Activated naive CD8-positive, alpha-beta T cell treated with anti-CD3 and anti-CD28 coated beads, Interleukin-2, amount 10 ng/mL, durations not matched to agents 7 days and 5 days (primary cell): ENCODE results near the gene PIP5K1B. TPM values are rescaled to one million over a fixed set of nuclear protein-coding genes. Genes with fewer than 3 reads are reported as not detected.
A peak's percentile ranks its signal among the peaks of the same experiment; 100 is the strongest.

Experiments
- ATAC-seq: fragments of 150-1000 bp; cut with Tn5 transposase; one replicate; pipeline ENCODE4 v1.10.0; 2021; ENCODE audit warnings: low read depth, moderate library complexity
- POLR2A ChIA-PET: fragments of 350-600 bp; sonication (Branson Sonifier 250); formaldehyde crosslinking; loops from one replicate; lab custom pipeline; 2021; ENCODE audit warnings: antibody characterized with exemption; lab: Charles Lee
- DNase-seq: peaks from one replicate; pipeline ENCODE4 v3.0.0; 2021
- H3K27ac Mint-ChIP-seq: one replicate; pipeline ENCODE4 v1.8.0; 2022; ENCODE audit warnings: mild to moderate bottlenecking, mixed read lengths
- H3K27me3 Mint-ChIP-seq: one replicate; pipeline ENCODE4 v1.8.0; 2022; ENCODE audit warnings: mild to moderate bottlenecking, moderate library complexity, mixed read lengths
- H3K36me3 Mint-ChIP-seq: one replicate; pipeline ENCODE4 v1.8.0; 2021; ENCODE audit warnings: mild to moderate bottlenecking, mixed read lengths
- H3K4me1 Mint-ChIP-seq: one replicate; pipeline ENCODE4 v1.8.0; 2021; ENCODE audit warnings: mixed read lengths
- H3K4me3 Mint-ChIP-seq: one replicate; pipeline ENCODE4 v1.8.0; 2022; ENCODE audit warnings: mild to moderate bottlenecking, moderate library complexity, mixed read lengths
- H3K9me3 Mint-ChIP-seq: one replicate; pipeline ENCODE4 v1.8.0; 2021; ENCODE audit warnings: mixed read lengths
- total RNA-seq, 2 experiments: library from RNA; stranded (reverse); gene quantifications; one replicate each; pipeline ENCODE4 v1.2.3, GENCODE V29; 2021

PIP5K1B gene
- total RNA-seq, 2 experiments from 2014 or later = 0.36 TPM; not detected in 1

DNA sequence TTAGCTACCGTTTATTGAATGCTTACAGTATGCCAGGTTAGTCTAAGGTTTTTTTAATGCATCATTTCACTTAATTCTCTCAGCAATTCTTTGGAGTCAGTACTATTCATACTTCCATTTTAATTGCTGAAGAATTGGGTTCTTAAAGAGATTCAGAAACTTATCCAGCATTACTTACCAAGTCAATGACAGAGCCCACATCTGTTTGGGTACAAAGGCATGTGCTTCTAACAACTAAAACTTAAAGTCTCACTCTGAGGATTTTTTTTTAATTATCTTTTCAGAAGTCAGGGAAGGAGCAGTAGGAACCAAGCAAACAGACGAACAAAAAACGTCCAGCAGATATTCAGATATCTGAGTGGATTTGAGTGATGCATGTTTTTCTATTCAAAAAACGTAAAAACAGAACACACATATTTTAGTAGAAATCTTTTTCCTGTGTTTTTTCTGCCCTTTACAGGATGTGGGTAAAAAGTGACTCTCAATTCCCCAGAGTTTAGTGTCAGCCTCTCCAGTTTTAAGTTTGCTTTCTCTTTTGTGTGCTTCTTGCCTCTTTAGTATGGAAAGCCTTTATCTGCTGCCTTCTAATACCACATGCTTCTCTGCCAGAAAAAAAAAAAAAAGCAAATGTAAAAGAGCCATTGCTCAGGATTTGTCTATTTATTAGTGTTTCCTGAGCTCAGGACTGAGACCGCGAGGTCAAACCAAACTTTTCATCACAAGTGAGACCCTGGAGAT lies 190.9 kb downstream of the PIP5K1B start:
- Mint-ChIP-seq H3K27ac (peak overlapping the region; percentile 80), H3K4me1 (peaks cover 21% of the 10 kb centered on the region), H3K36me3 (peaks cover 3% of the 10 kb centered on the region), H3K27me3 (peaks cover 5% of the 10 kb centered on the region), H3K9me3 (no peaks in the 10 kb centered on the region), H3K4me3 (peak overlapping the region; percentile 59)
- DNase-seq = no peak
- peak; percentile 94 for ATAC-seq
- POLR2A ChIA-PET = interaction anchor here (0.6 kb wide), 1 partner anchor 221 kb away, joined by 3 read pairs; no protein-coding TSS in a partner anchor

DNA sequence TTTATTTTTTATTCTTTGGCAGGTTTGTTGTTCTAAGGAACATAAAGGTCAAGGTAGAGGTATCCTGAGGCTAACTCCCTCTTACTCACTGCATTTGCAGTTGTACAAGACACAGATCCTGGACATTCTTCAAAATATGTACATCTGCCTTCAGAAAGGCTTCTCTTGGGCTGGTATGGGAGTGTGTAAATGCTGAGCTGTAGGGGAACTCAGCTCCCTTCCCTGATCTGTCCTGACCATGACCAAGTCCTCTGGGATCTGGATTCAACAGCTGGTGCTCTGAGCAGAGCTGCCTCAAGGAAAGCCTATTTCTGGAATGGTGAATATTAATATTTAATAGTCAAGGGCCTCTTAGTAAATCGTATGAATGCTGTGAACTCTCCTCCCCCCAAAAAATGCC lies 191.4 kb downstream of the PIP5K1B start:
- ATAC-seq (peak; percentile 37), DNase-seq (no peak)
- Mint-ChIP-seq H3K4me3 (peak overlapping the region; percentile 59), H3K9me3 (no peaks in the 10 kb centered on the region), H3K4me1 (peaks cover 21% of the 10 kb centered on the region), H3K27me3 (peaks cover 5% of the 10 kb centered on the region), H3K36me3 (peaks cover 3% of the 10 kb centered on the region), H3K27ac (peak overlapping the region; percentile 80)
- POLR2A ChIA-PET = no interaction called here

DNA sequence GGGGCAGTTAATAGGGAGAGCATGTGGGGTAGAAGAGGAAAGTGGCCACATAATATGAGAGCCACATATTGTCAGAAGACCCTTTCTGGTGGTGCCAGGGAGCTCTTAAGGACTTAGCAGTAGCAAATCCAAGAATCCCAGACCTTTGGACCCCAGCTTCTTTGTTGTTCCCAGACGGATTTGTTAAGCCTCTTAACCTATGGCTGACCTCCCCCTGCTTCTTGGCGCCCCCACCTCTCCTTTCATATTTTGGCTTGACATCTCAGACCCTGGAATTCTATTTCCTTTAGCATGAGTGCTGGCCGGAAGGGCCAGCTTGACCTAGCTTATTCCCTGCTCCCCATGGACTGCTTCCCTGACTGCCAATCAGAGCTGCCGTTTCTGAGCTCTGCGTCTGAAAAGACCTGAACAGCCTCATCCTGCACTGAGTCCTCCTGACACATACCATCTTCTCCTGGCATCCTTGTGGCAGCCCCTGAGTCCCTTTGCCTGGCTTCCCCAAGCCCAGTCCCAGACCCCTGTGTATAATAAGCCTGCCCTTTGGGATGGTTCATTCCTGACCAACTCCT lies 192.6 kb downstream of the PIP5K1B start:
- POLR2A ChIA-PET = no interaction called here
- peaks cover 3% of the 10 kb centered on the region for H3K36me3 Mint-ChIP-seq

DNA sequence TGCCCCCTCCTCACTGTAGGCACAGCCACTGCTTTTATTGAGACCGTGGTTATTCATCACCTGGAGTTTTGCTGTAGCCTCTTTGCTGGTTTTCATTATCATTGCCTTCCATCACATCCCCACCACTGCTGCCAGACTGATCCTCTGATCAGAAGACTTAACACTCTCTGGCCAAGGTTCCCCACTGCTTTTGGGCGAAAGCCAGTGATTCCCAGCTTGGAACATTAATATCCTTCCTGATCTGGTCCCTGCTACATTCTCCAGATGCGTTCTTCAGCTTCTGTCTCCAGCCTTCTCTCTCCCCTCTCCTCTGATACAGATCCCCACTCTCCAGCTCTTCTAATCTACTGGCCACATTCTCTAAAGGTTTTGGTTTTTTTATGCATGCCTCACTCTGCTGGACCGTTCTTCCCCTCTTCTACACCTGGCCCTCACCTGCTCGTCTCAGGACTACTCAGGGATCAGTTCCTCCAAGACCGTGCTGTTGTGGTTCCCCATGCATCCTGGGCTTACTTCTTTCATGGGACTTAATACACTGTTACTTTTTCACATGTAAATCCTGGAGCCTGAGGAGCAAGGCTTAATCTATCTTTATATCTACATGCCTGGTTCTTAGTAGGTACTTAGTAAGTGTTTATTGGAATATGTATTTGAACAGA lies 193.9 kb downstream of the PIP5K1B start:
- peaks cover 21% of the 10 kb centered on the region for H3K4me1 Mint-ChIP-seq

More for the DNA sequence above, 192.6 kb downstream of the PIP5K1B start:
- Mint-ChIP-seq H3K27me3 (peaks cover 5% of the 10 kb centered on the region), H3K9me3 (no peaks in the 10 kb centered on the region), H3K27ac (no peak overlapping the region), H3K4me1 (peaks cover 21% of the 10 kb centered on the region), H3K4me3 (no peak overlapping the region)
- ATAC-seq (no peak), DNase-seq (no peak)

DNA sequence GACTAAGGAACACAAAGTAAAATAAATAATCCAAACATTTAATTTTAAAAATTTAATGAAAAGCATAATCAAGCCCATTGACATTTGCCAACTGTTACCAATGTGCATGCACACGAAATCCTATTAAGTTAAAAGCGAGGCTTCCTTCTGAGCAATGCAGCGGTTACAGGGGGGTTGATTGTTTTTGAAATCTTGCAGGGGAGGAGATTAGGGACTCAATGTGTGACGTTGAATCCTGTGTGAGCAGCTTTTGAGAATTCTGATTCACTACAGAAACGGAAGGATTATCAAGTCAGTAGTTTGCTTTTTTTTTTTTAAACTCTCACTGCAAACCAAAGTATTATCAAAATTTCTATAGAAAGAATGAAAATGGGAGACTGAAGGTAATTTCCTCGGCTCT lies 199.4 kb downstream of the PIP5K1B start:
- ATAC-seq = no peak
- H3K27me3 Mint-ChIP-seq = peaks cover 11% of the 10 kb centered on the region
- no peaks in the 10 kb centered on the region for H3K9me3 Mint-ChIP-seq
- no peak overlapping the region for H3K4me3 Mint-ChIP-seq
- no peak overlapping the region for H3K27ac Mint-ChIP-seq
- peaks cover 10% of the 10 kb centered on the region for H3K4me1 Mint-ChIP-seq
- no peak for DNase-seq
- POLR2A ChIA-PET = no interaction called here
- H3K36me3 Mint-ChIP-seq = no peaks in the 10 kb centered on the region

More for the DNA sequence above, 193.9 kb downstream of the PIP5K1B start:
- peaks cover 3% of the 10 kb centered on the region for H3K36me3 Mint-ChIP-seq
- ATAC-seq (no peak), DNase-seq (no peak)
- H3K9me3 Mint-ChIP-seq = no peaks in the 10 kb centered on the region
- POLR2A ChIA-PET = no interaction called here
- no peak overlapping the region for H3K27ac Mint-ChIP-seq
- H3K27me3 Mint-ChIP-seq = peaks cover 9% of the 10 kb centered on the region
- no peak overlapping the region for H3K4me3 Mint-ChIP-seq

DNA sequence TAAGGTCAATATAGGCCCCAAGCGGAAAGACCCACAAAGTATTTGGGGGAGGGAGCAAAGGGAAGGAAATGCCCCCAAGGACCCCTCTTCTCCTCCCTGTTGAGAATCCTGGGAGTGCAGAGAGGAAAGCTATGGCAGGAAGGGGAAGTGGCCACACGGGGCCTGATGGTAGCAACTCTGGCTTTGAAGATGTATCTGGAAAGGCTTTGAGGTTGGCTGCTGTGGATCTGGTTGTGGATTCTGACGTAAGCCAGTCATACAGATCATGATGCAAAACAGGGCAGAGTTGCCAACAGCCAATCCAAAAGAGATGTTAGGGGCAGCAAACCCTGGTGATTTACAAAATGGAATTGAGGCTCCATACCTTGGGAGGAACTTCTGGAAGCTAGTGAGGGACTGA lies 200.1 kb downstream of the PIP5K1B start:
- no peaks in the 10 kb centered on the region for H3K36me3 Mint-ChIP-seq
- no peak overlapping the region for H3K4me3 Mint-ChIP-seq
- H3K4me1 Mint-ChIP-seq = peaks cover 10% of the 10 kb centered on the region
- DNase-seq (no peak), ATAC-seq (no peak)
- no peaks in the 10 kb centered on the region for H3K9me3 Mint-ChIP-seq
- POLR2A ChIA-PET = no interaction called here
- no peak overlapping the region for H3K27ac Mint-ChIP-seq
- peaks cover 14% of the 10 kb centered on the region for H3K27me3 Mint-ChIP-seq

DNA sequence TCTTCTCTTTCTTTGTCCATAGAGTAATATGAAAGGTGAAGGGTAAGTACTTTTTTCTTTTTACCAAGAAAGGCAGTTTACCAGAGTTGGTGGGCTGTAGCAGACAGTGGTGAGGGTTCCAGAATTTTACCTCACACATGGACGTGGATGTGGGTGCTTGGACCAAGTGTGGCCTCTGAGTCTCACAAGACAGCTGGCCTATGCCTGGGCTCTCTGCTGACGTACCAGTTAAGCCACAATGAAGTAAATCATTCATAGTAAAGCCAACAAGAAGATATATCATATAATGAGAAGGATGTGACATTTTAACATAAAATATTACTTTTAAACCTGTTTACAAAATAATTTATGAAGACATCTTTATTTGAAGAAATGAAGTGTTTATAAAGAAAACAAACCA lies 202.9 kb downstream of the PIP5K1B start:
- POLR2A ChIA-PET = no interaction called here
- H3K27me3 Mint-ChIP-seq = peaks cover 19% of the 10 kb centered on the region
- H3K4me1 Mint-ChIP-seq = peaks cover 11% of the 10 kb centered on the region
- ATAC-seq (no peak), DNase-seq (no peak)
- H3K36me3 Mint-ChIP-seq = no peaks in the 10 kb centered on the region
- no peaks in the 10 kb centered on the region for H3K9me3 Mint-ChIP-seq
- no peak overlapping the region for H3K27ac Mint-ChIP-seq
- H3K4me3 Mint-ChIP-seq = no peak overlapping the region

DNA sequence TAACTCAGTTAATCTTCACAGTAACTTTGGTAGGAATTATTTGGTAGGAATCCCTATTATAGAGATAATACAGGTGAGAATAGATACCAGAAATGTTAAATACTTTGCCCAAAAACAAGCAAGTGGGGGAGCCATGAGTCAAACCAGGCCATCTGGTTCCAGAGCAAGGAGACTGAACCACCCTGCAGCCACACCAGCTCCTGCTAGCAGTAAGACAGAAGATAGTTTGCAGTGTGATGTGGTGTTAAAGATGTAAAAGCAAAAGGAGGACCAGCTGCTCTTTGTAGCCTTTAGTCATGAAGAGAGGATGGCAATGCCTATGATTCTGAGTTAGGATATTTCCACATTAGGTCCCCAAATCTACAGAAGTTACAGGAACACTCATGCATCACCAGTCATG lies 207.5 kb downstream of the PIP5K1B start:
- DNase-seq = no peak
- Mint-ChIP-seq H3K4me1 (peaks cover 1% of the 10 kb centered on the region), H3K27me3 (peaks cover 22% of the 10 kb centered on the region), H3K4me3 (no peak overlapping the region), H3K36me3 (no peaks in the 10 kb centered on the region), H3K27ac (no peak overlapping the region), H3K9me3 (no peaks in the 10 kb centered on the region)
- no peak for ATAC-seq
- POLR2A ChIA-PET = no interaction called here

DNA sequence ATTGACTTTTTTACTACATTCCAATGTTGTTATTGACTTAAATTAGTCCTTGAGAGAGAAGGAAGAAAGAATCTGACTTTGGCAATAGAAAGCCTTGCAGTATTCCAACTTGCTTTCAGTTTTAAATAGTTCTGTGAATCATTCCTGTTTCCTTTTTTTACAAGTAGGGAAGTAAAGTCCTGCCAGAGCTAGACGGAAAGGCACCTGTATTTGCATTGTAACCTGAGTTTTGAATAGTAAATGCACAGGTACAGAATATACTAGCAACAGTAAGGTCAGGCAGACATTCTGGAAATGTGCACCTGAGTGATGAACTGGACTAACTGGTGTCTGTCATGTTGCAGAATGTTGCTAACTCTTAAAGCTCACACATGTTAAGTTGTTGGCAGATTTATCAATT lies 208.0 kb downstream of the PIP5K1B start:
- POLR2A ChIA-PET = no interaction called here
- peaks cover 22% of the 10 kb centered on the region for H3K27me3 Mint-ChIP-seq
- no peak for ATAC-seq

DNA sequence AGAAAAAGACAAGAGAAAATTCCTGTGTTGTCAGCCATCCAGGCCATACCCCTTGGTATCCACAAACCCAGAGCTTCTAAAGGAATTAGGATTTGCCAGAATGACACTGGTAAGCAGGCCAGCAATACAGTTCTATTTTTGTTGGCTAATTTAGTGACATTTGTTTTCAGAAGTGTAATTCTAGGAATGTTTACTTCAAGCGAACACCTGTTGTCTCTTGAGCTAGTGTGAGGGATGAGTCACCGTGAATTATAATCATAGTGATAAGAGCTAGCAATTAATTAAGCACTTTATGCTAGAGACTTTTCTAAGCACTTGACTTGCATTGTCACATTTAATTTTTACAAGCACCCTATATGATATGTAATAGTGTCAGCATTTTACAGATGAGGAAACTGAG lies 209.7 kb downstream of the PIP5K1B start:
- no peaks in the 10 kb centered on the region for H3K36me3 Mint-ChIP-seq
- POLR2A ChIA-PET = no interaction called here
- H3K4me1 Mint-ChIP-seq = peaks cover 4% of the 10 kb centered on the region
- ATAC-seq (no peak), DNase-seq (no peak)
- no peaks in the 10 kb centered on the region for H3K9me3 Mint-ChIP-seq
- peaks cover 12% of the 10 kb centered on the region for H3K27me3 Mint-ChIP-seq
- no peak overlapping the region for H3K4me3 Mint-ChIP-seq
- no peak overlapping the region for H3K27ac Mint-ChIP-seq

More for the DNA sequence above, 208.0 kb downstream of the PIP5K1B start:
- H3K9me3 Mint-ChIP-seq = no peaks in the 10 kb centered on the region
- H3K4me1 Mint-ChIP-seq = peaks cover 1% of the 10 kb centered on the region
- no peaks in the 10 kb centered on the region for H3K36me3 Mint-ChIP-seq
- H3K27ac Mint-ChIP-seq = no peak overlapping the region
- no peak for DNase-seq
- H3K4me3 Mint-ChIP-seq = no peak overlapping the region

DNA sequence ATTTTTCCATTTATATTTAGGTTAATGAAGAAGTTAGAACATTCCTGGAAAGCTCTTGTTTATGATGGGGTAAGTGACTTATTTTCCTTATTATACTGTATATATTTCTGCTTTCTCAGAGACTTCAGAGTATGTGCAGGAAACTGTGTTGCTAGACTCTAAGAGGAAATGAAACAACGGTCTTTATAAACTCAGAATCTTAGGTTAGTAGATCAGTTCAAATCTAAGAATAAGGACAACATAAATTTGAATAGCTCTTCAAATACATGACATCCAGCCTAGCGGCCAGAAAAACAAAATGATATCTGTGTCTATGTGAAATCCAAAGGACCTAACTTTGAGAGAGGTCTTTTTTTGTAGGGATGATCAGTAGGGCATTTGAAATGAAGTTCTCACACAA lies 214.6 kb downstream of the PIP5K1B start:
- Mint-ChIP-seq H3K36me3 (no peaks in the 10 kb centered on the region), H3K27me3 (peaks cover 12% of the 10 kb centered on the region), H3K9me3 (no peaks in the 10 kb centered on the region), H3K27ac (no peak overlapping the region), H3K4me3 (no peak overlapping the region), H3K4me1 (peaks cover 3% of the 10 kb centered on the region)
- DNase-seq = no peak
- ATAC-seq = no peak
- POLR2A ChIA-PET = no interaction called here

DNA sequence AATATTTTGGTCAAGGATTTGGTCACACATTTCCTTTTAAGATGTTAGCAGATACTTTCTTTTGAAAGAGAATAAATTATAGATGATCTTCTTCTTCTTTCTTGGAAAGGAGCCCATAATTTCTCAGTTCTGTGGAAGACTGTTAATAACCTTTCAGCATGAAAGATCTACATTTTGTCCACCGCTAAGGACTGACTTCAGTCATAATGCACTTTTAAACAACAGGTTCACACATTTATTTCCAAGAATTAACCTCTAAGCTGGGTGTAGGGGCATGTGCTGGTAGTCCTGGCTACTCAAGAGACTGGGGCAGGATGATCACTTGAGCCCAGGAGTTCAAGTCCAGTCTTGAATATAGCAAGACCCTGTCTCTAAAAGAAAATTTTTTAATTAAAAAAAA lies 215.9 kb downstream of the PIP5K1B start:
- POLR2A ChIA-PET = no interaction called here

DNA sequence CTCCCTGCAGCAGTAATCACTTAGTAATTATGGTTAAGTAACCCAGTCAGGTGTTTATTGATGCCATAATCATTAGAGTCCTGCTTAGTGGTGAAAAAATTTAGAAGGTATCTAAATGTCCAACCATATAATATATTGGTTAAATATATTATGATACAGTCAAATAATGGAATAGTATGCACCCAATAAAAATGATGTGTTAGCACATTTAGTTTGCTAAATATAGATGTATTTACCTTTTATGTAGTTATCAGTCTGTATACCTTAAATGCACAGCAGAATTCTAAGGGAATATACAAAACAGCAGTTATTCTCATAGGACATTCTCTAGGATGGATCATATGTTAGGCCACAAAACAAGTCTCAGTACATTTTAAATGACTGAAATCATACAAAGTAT lies 218.4 kb downstream of the PIP5K1B start:
- no peak for DNase-seq
- no peaks in the 10 kb centered on the region for H3K9me3 Mint-ChIP-seq

More for the DNA sequence above, 215.9 kb downstream of the PIP5K1B start:
- DNase-seq (no peak), ATAC-seq (no peak)
- Mint-ChIP-seq H3K27ac (no peak overlapping the region), H3K4me3 (no peak overlapping the region), H3K4me1 (peaks cover 3% of the 10 kb centered on the region), H3K36me3 (no peaks in the 10 kb centered on the region), H3K9me3 (no peaks in the 10 kb centered on the region), H3K27me3 (peaks cover 10% of the 10 kb centered on the region)

DNA sequence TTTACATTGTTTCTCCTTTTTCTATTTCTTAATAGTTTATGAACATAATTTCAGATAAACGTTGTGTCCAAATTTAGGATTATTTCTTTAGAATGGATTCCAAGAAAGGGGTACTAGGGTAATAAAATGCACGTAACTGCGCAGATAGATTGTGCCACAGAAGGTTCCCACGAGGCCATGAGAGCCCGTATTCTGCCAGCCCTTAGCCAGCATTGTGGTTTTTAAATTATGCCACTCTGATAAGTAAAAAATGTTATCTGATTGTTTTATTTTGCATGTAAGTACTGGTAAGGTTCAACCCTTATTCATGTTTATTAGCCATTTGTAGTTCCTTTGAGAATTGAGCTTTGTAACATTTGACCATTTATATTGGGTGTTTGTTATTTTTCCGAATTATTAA lies 220.1 kb downstream of the PIP5K1B start:
- H3K36me3 Mint-ChIP-seq = no peaks in the 10 kb centered on the region
- POLR2A ChIA-PET = no interaction called here
- ATAC-seq = no peak
- H3K27ac Mint-ChIP-seq = no peak overlapping the region
- H3K4me3 Mint-ChIP-seq = no peak overlapping the region
- H3K27me3 Mint-ChIP-seq = peaks cover 27% of the 10 kb centered on the region
- peaks cover 1% of the 10 kb centered on the region for H3K9me3 Mint-ChIP-seq
- no peak for DNase-seq
- peaks cover 2% of the 10 kb centered on the region for H3K4me1 Mint-ChIP-seq

More for the DNA sequence above, 218.4 kb downstream of the PIP5K1B start:
- Mint-ChIP-seq H3K27ac (no peak overlapping the region), H3K4me3 (no peak overlapping the region), H3K4me1 (peaks cover 3% of the 10 kb centered on the region), H3K27me3 (peaks cover 17% of the 10 kb centered on the region), H3K36me3 (no peaks in the 10 kb centered on the region)
- no peak for ATAC-seq
- POLR2A ChIA-PET = no interaction called here
